Colon (tissue), 2 donors: ENCODE measurements around the gene TIAM1.

Source experiments
- FAIRE-seq: peaks from 2 replicates; lab custom pipeline; 2012; peaks lifted over from hg19 to GRCh38; lab: Jason Lieb, UNC
- donor health status: control.
- donor health status: control.

TIAM1 gene

GRCh38 chr21:31352836-31353235, 8.8 kb upstream of the TIAM1 start:
- no peak for FAIRE-seq

GRCh38 chr21:31351960-31352359, 7.9 kb upstream of the TIAM1 start:
- no peak for FAIRE-seq

GRCh38 chr21:31351438-31351837, 7.4 kb upstream of the TIAM1 start:
- FAIRE-seq: no peak

- no peak for FAIRE-seq
These were observed 5.1 kb upstream of the TIAM1 start for GRCh38 chr21:31349208-31349607.

- FAIRE-seq: no peak
These were observed 4.1 kb upstream of the TIAM1 start for GRCh38 chr21:31348188-31348587.

GRCh38 chr21:31347435-31348032, 3.5 kb upstream of the TIAM1 start:
- no peak for FAIRE-seq

GRCh38 chr21:31346256-31346821, 2.3 kb upstream of the TIAM1 start:
- no peak for FAIRE-seq

GRCh38 chr21:31345136-31345535, 1.1 kb upstream of the TIAM1 start:
- FAIRE-seq: no peak

GRCh38 chr21:31343030-31343510, 991 bp downstream of the TIAM1 start:
- FAIRE-seq: no peak

GRCh38 chr21:31342348-31342747, 1.7 kb downstream of the TIAM1 start:
- no peak for FAIRE-seq

GRCh38 chr21:31340942-31341487, 3.0 kb downstream of the TIAM1 start:
- FAIRE-seq: no peak

- FAIRE-seq: no peak
These were observed 3.5 kb downstream of the TIAM1 start for GRCh38 chr21:31340514-31340913.

GRCh38 chr21:31339721-31340120, 4.3 kb downstream of the TIAM1 start:
- no peak for FAIRE-seq

- no peak for FAIRE-seq
These were observed 5.1 kb downstream of the TIAM1 start for GRCh38 chr21:31338908-31339368.

- FAIRE-seq: no peak
These were observed 5.8 kb downstream of the TIAM1 start for GRCh38 chr21:31337996-31338907.

- FAIRE-seq: no peak
These were observed 7.0 kb downstream of the TIAM1 start for GRCh38 chr21:31337086-31337485.

GRCh38 chr21:31336739-31337040, 7.4 kb downstream of the TIAM1 start:
- FAIRE-seq: no peak

- FAIRE-seq: no peak
These were observed 7.9 kb downstream of the TIAM1 start for GRCh38 chr21:31335957-31336738.

- FAIRE-seq: no peak
These were observed 9.4 kb downstream of the TIAM1 start for GRCh38 chr21:31334648-31335121.

GRCh38 chr21:31332525-31332924, 11.5 kb downstream of the TIAM1 start:
- FAIRE-seq: no peak

- no peak for FAIRE-seq
These were observed 12.8 kb downstream of the TIAM1 start for GRCh38 chr21:31331231-31331630.

- FAIRE-seq: no peak
These were observed 13.9 kb downstream of the TIAM1 start for GRCh38 chr21:31330144-31330483.
